PC-9 (cell line): Measurements from ENCODE around the gene XXYLT1. TPM values are rescaled to one million over a fixed set of nuclear protein-coding genes. Genes with fewer than 3 reads are reported as not detected.

Source experiments
- BruUV-seq: library from RNA; stranded (reverse); fragments of 400-500 nt; replicated peaks from 2 replicates; lab custom pipeline; 2021; lab: Mats Ljungman, UMichigan
- CTCF ChIA-PET: fragments of 300-600 bp; sonication (Branson Sonifier 250); formaldehyde crosslinking; loops from one replicate; lab custom pipeline; 2022; ENCODE audit warnings: antibody characterized with exemption; lab: Charles Lee
- POLR2A ChIA-PET: fragments of 300-600 bp; sonication (Branson Sonifier 250); formaldehyde crosslinking; loops from one replicate; lab custom pipeline; 2022; ENCODE audit warnings: antibody characterized with exemption; ENCODE audit not compliant: unreplicated experiment; lab: Charles Lee
- DNase-seq, 2 experiments: peaks; one replicate each; pipeline versions ENCODE4 v3.0.0 to v3.0.0-alpha.2; 2015 to 2022; ENCODE audit warnings: mixed read lengths in 1 of 2
- H2AFZ ChIP-seq: fragments of 200-600 bp; sonication (generic); 2 replicates; pipeline ENCODE4 v1.8.1; 2017; ENCODE audit warnings: antibody characterized with exemption
- H3F3A ChIP-seq: fragments of 200-600 bp; sonication (generic); 2 replicates; pipeline ENCODE4 v1.8.1; 2017; ENCODE audit warnings: antibody characterized with exemption, mild to moderate bottlenecking, low read depth; ENCODE audit not compliant: insufficient read depth
- H3K27ac ChIP-seq: fragments of 200-600 bp; sonication (generic); 2 replicates; pipeline ENCODE4 v1.6.1; 2016; ENCODE audit warnings: mixed run types
- H3K27me3 ChIP-seq: fragments of 200-600 bp; sonication (generic); 2 replicates; pipeline ENCODE4 v1.6.1; 2016; ENCODE audit warnings: low read depth, mixed run types; ENCODE audit not compliant: insufficient read depth
- H3K36me3 ChIP-seq: fragments of 200-600 bp; sonication (generic); 2 replicates; pipeline ENCODE4 v1.6.1; 2016; ENCODE audit warnings: low read depth, mixed run types
- H3K4me1 ChIP-seq: fragments of 200-600 bp; sonication (generic); replicated peaks from 2 replicates; pipeline ENCODE4 v1.6.1; 2016; ENCODE audit warnings: mixed run types; ENCODE audit not compliant: insufficient read depth
- H3K4me2 ChIP-seq: fragments of 200-600 bp; sonication (generic); 2 replicates; pipeline ENCODE4 v1.6.1; 2017; ENCODE audit warnings: mixed run types
- H3K4me3 ChIP-seq: fragments of 200-600 bp; sonication (generic); 2 replicates; pipeline ENCODE4 v1.6.1; 2016; ENCODE audit warnings: mixed run types
- H3K79me2 ChIP-seq: fragments of 200-600 bp; sonication (generic); 2 replicates; pipeline ENCODE4 v1.6.1; 2017; ENCODE audit warnings: low read depth, mixed run types
- H3K9me2 ChIP-seq: fragments of 200-600 bp; sonication (generic); 2 replicates; pipeline ENCODE4 v1.8.1; 2017; ENCODE audit warnings: mild to moderate bottlenecking; ENCODE audit not compliant: insufficient read depth
- H3K9me3 ChIP-seq: fragments of 200-600 bp; sonication (generic); 2 replicates; pipeline ENCODE4 v1.8.1; 2016; ENCODE audit warnings: low read depth; ENCODE audit not compliant: insufficient read depth
- H4K20me1 ChIP-seq: fragments of 200-600 bp; sonication (generic); 2 replicates; pipeline ENCODE4 v1.8.1; 2017; ENCODE audit not compliant: insufficient read depth
- CTCF ChIP-seq: fragments of 200-600 bp; sonication (generic); conservative IDR thresholded peaks from 2 replicates; pipeline ENCODE4 v1.6.1; 2017; ENCODE audit warnings: mixed run types, antibody characterized with exemption, mild to moderate bottlenecking, moderate library complexity
- EZH2 ChIP-seq: fragments of 200-600 bp; sonication (generic); IDR thresholded peaks from 2 replicates; pipeline ENCODE4 v1.8.0; 2017; ENCODE audit warnings: antibody characterized with exemption, low read depth
- intact Hi-C: fragments of 100-400 bp; cut with micrococcal nuclease; formaldehyde crosslinking; loops from one replicate; pipeline ENCODE4 v1.10.0; 2022; ENCODE audit not compliant: unreplicated experiment
- total RNA-seq: library from RNA; stranded (reverse); gene quantifications from 2 replicates; pipeline ENCODE4 v1.2.3, GENCODE V29; 2021

Gene XXYLT1
- total RNA-seq, 1 experiment from 2014 or later, result 13.3 TPM

- ChIA-PET CTCF (no interaction called here), POLR2A (no interaction called here)
- Histone ChIP-seq H3K27me3 (no peaks in the 10 kb centered on the region), H4K20me1 (no peaks in the 10 kb centered on the region), H3K79me2 (no peaks in the 10 kb centered on the region), H3F3A (no peaks in the 10 kb centered on the region; the same call in 1 of the 2 replicates), H3K4me3 (no peak overlapping the region), H3K27ac (no peak overlapping the region), H3K9me3 (no peaks in the 10 kb centered on the region), H3K36me3 (no peaks in the 10 kb centered on the region), H3K9me2 (no peaks in the 10 kb centered on the region), H3K4me2 (no peak overlapping the region), H3K4me1 (peaks cover 10% of the 10 kb centered on the region), H2AFZ (no peak overlapping the region)
- TF ChIP-seq EZH2, result no peak
- intact Hi-C loops, result no loop called here
- no TSS peak for BruUV-seq
- DNase-seq, result no peak
Measured at GRCh38 chr3:195065864-195066185, 205.1 kb downstream of the XXYLT1 start.

- ChIA-PET CTCF (no interaction called here), POLR2A (no interaction called here)
- H2AFZ ChIP-seq, result no peak overlapping the region
- TF ChIP-seq CTCF (no peak), EZH2 (no peak)
- H4K20me1 ChIP-seq, result no peaks in the 10 kb centered on the region
- H3K4me1 ChIP-seq, result peaks cover 10% of the 10 kb centered on the region
- intact Hi-C loops, result no loop called here
- H3K4me3 ChIP-seq, result no peak overlapping the region
- H3K27ac ChIP-seq, result no peak overlapping the region
- no TSS peak for BruUV-seq
- H3K9me3 ChIP-seq, result no peaks in the 10 kb centered on the region
- no peak overlapping the region for H3K4me2 ChIP-seq
- no peaks in the 10 kb centered on the region for H3K79me2 ChIP-seq
- H3K36me3 ChIP-seq, result no peaks in the 10 kb centered on the region
- H3K27me3 ChIP-seq, result no peaks in the 10 kb centered on the region
- DNase-seq, result no peak
- H3K9me2 ChIP-seq, result no peaks in the 10 kb centered on the region
- no peaks in the 10 kb centered on the region; the same call in 1 of the 2 replicates for H3F3A ChIP-seq
Measured at GRCh38 chr3:195065142-195065863, 205.7 kb downstream of the XXYLT1 start.

- Histone ChIP-seq H3K4me1 (peaks cover 10% of the 10 kb centered on the region), H4K20me1 (no peaks in the 10 kb centered on the region), H3K27me3 (no peaks in the 10 kb centered on the region), H3K9me3 (no peaks in the 10 kb centered on the region), H3K4me3 (no peak overlapping the region), H3K36me3 (no peaks in the 10 kb centered on the region), H3K4me2 (no peak overlapping the region), H3F3A (no peaks in the 10 kb centered on the region; the same call in 1 of the 2 replicates), H3K27ac (no peak overlapping the region), H2AFZ (no peak overlapping the region), H3K79me2 (no peaks in the 10 kb centered on the region), H3K9me2 (no peaks in the 10 kb centered on the region)
- no TSS peak for BruUV-seq
- intact Hi-C loops, result no loop called here
- POLR2A ChIA-PET, result no interaction called here
- no peak for TF ChIP-seq EZH2
- no peak for TF ChIP-seq CTCF
- DNase-seq, result no peak
- CTCF ChIA-PET, result interaction anchor here (0.6 to 0.7 kb wide), 2 partner anchors 110 to 799 kb away, joined by 3 to 5 read pairs; no protein-coding TSS in a partner anchor
Measured at GRCh38 chr3:195064300-195064931, 206.5 kb downstream of the XXYLT1 start.
